ENCODE data around the gene ISLR.

ISLR gene

DNA sequence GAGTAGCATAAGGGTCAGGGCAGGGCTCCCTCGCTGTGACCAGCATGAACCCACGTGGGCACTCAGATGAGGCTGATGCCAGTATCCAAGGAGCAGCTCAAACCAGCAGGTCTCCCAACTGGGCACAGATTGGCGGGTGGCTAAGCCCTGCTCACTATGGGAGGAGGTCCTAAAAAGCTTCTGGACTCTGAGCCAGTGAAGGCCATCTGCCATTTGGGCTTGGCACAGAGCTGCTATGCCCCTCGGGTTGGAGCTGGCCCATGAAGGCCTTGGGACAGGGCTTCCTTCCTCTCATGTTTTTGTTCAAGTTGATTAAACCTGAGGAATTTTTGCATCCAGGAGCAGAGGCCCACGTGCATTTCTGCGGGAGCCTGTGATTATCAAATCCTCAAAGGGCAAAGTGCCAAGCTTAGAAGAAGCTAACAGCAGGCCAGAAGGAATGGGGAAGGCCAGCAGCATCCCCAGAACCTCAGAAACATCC is 33.3 kb downstream of the ISLR start:
- no peak for DNase-seq (ENCODE audit: low read depth, low spot score)
- no peak overlapping the region for H3K4me3 ChIP-seq (ENCODE audit: low read length)

GRCh38 chr15:74207652-74208440 is 34.3 kb downstream of the ISLR start:
- peak overlapping the region; percentile 38; the same call in 1 of the 2 replicates for H3K4me3 ChIP-seq (ENCODE audit: low read length)
- DNase-seq (ENCODE audit: low read depth, low spot score): no peak

DNA sequence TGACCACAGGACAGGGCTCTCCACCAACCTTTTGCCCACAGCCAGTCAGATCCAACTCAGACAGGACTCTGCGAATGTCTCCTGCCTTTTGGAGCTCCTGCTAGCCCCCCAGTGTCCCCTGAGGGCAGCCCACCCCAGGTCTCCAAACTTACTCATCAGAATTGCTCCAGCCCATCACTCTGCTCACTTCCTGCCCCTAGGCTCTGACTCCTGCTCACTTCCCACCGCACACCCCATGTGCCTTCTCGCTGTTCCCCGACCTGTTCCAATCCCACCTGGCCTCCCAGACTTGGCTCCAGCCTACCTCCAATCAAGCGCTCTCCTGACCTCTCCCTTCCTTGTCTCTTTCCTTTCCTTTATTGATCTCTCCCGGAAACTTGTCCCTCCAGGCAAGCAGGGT is 35.0 kb downstream of the ISLR start:
- DNase-seq (ENCODE audit: low read depth, low spot score): no peak
- H3K4me3 ChIP-seq (ENCODE audit: low read length): peak overlapping the region; percentile 38

DNA sequence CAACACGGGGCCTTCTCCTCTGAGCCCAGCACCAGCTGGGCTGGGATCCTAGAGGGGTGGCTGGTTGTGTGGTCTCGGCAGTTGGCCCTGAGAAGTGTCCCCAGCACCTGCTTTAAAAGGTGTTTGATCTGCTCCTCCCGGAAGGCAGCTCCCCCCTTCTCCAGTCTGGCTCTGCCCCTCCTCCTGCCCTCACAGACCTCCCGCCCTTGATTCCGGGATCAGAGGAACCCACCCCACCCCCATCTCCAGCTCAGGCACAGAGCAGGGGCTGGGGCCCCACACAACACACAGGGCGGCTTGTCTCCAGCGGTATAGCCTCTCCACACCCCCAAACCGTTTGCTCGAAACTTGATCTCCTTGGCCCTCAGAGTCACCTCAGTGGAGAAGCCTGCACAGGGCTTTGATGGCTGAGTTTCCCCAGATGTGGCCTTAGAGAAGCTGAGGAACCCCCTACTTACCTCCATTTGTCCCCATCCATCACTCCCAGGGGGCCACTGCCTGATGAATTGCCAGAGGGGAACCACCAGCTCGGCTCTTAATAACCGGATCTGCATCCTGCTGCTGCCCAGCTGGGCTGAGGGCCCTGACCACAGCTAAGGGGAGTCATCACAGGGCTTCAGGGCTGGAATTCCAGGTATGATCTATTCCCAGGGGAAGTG is 35.5 kb downstream of the ISLR start:
- peak overlapping the region; percentile 38 for H3K4me3 ChIP-seq (ENCODE audit: low read length)
- peak; percentile 79 for DNase-seq (ENCODE audit: low read depth, low spot score)

- H3K4me3 ChIP-seq (ENCODE audit: low read length): peak overlapping the region; percentile 38
Observed at GRCh38 chr15:74209560-74209958, 36.0 kb downstream of the ISLR start.

DNA sequence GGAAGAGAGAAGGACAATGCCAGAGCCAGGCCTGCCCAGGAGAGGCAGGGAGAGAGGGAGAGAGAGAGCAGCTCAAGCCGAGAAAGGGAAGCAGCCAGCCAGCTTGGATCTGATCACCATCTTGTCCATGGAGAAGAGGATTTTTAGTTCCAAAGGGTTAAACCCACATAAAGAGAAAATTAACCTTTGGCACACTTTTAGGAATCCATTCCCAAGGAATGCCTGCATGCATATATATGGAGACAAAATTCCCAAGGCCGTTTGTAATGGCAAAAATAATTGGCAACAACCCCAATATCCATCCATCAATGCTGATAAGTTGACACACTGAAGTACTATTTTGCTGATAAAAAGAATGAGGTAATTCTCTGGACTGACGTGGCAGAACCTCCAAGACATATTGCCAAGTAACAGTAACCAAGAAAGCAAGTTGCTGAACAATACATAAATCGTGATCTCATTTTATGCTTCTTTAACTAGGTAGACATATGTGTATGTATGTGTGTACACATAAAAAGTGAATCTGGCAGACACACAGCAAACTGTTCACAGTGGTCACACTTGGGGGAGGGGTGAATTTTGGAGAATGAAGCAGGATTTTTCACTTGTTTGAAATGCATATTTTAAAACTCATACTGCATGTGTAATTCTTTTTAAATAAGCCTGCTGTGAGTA is 36.6 kb downstream of the ISLR start:
- no peak overlapping the region for H3K4me3 ChIP-seq (ENCODE audit: low read length)
- DNase-seq (ENCODE audit: low read depth, low spot score): no peak

More at GRCh38 chr15:74209560-74209958, 36.0 kb downstream of the ISLR start:
- no peak for DNase-seq (ENCODE audit: low read depth, low spot score)

DNA sequence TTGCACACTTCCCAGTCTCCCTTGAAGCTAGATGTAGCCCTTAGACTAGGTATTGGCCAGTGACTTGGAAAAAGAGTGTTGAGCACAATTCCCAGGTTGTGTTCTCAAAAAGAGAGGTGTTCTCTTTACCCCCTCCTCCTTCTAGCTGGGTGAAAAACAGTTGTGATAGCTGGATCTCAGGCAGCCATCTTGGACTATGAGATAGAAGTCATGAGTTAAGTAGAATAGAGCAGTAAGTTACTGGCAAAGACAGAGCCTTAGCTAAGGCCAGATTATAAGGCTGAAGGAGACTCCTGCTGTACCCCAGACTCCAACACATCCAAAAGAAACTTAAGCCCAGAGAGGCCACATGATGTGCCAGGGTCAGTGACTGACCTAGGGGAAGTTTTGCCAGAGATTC is 37.2 kb downstream of the ISLR start:
- DNase-seq (ENCODE audit: low read depth, low spot score): no peak
- no peak overlapping the region for H3K4me3 ChIP-seq (ENCODE audit: low read length)

DNA sequence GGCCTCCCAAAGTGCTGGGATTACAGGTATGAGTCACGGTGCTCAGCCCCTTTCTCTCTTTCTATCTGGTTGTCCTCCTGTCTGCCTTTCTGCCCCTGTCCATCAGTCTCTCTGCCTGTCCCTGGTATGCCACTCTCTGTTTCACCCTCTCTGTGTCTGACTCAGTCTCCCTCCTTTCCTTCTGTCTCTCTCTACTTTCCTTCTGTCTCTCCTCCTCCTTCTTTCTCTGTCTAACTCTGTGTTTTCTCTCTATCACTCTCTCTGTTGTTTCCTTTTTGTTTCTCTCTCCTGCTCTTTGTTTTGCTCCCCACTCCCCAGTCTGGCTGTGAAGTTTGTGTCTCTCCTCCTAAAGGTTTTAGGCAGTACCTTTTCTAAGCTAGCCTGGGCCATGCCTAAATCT is 38.1 kb downstream of the ISLR start:
- DNase-seq (ENCODE audit: low read depth, low spot score): no peak
- H3K4me3 ChIP-seq (ENCODE audit: low read length): no peak overlapping the region

GRCh38 chr15:74212494-74212893 is 39.0 kb downstream of the ISLR start:
- no peak for DNase-seq (ENCODE audit: low read depth, low spot score)
- no peak overlapping the region for H3K4me3 ChIP-seq (ENCODE audit: low read length)

GRCh38 chr15:74213858-74214284 is 40.4 kb downstream of the ISLR start:
- no peak overlapping the region for H3K4me3 ChIP-seq (ENCODE audit: low read length)
- no peak for DNase-seq (ENCODE audit: low read depth, low spot score)

DNA sequence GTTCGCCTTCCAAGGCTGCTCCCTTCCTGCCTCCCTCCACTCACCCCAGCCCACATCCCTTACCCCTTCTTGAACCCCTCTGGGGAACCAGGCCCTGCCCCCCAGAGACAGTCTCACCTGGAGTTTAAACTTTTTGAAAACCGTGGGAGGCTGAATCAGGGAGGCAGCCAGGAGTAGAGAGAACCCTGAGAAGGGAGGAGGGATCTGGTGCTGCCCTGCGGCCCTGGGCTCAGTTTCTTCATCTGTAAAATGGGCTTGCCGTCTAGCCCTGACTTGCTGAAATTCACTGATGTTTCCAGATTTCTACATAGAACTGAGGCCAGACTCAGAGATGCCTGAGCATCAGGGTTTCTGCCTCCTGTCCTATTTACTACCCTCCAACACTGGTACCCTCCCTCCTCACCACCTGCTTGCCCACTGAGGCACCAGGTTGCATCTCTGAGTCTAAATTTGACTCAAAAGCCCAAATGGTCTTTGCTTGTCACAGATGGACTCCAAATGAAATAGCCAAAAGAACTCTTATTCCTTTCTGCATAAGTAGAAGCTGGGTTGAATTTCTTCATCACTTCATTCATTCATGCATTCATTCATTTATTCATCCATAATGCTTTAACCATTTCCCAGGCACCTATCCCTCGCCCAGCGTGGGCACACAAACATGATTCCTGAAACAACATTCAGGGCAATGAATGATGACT is 41.0 kb downstream of the ISLR start:
- no peak for DNase-seq (ENCODE audit: low read depth, low spot score)
- H3K4me3 ChIP-seq (ENCODE audit: low read length): no peak overlapping the region

DNA sequence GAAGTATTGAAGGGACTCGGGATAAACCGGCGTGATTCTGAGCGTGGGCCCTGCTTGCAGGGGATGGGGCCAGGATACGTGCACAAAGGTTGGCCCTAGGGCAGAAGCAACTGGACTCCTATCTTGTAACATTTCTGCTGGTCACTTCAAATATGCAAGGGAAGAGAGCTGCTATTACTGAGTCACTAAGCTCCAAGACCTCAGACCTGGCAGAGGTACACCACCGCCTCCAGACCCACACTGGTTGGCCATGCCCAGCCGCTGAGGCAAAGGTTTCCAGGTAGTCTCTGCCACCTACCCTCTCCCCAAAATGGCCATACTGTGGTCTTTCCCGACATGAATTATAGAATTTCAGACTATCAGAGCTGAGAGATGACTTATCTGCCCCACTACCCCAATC is 42.4 kb downstream of the ISLR start:
- no peak for DNase-seq (ENCODE audit: low read depth, low spot score)
- H3K4me3 ChIP-seq (ENCODE audit: low read length): no peak overlapping the region

GRCh38 chr15:74216949-74217348 is 43.4 kb downstream of the ISLR start:
- H3K4me3 ChIP-seq (ENCODE audit: low read length): no peak overlapping the region
- no peak for DNase-seq (ENCODE audit: low read depth, low spot score)

DNA sequence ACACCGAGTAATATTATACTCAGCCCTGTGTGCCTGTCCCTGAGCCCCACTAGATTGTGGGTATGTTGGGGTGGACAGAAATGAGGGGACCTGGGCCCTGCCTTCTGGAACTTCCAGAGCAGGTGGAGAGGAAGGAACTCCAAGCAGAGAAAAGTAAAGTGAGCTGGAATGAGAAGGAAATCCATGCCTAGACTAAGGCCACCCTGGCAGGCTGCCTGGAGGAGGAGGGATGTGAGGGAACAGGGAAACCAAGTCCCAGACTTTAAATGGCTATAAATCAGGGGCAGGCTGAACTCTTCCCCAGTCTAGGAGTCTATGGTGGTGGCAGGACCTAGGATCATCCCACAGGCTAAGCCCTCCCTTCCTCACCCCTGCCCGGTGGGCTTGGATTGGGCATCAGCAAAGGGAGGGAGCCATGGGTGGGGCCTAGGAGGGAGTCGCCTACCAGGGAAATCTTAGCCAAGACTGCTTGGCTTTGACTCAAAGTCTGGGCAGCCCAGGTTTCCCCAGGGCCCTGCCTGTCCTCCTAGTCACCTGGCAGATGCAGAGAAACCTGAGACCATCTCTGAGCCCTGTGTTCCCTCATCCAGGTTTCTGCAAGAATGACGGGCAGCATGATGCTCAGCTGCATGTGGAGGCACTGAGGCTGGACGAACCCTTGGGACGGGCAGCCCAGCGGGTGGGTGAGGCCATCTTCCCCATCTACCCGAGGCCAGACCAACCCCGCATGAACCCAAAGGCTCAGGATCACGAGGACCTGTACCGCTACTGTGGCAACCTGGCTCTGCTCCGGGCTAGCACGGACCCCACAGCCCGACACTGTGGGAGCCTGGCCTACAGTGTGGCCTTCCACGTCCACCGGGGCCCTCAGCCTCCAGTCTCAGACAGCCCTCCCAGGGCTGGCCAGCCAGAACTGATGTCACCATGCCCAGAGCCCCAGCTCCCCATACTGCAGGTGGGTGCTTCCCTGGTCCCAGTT is 44.7 kb downstream of the ISLR start:
- H3K4me3 ChIP-seq (ENCODE audit: low read length): no peak overlapping the region
- no peak for DNase-seq (ENCODE audit: low read depth, low spot score)

- DNase-seq (ENCODE audit: low read depth, low spot score): no peak
Observed at GRCh38 chr15:74220475-74221248, 47.2 kb downstream of the ISLR start.

DNA sequence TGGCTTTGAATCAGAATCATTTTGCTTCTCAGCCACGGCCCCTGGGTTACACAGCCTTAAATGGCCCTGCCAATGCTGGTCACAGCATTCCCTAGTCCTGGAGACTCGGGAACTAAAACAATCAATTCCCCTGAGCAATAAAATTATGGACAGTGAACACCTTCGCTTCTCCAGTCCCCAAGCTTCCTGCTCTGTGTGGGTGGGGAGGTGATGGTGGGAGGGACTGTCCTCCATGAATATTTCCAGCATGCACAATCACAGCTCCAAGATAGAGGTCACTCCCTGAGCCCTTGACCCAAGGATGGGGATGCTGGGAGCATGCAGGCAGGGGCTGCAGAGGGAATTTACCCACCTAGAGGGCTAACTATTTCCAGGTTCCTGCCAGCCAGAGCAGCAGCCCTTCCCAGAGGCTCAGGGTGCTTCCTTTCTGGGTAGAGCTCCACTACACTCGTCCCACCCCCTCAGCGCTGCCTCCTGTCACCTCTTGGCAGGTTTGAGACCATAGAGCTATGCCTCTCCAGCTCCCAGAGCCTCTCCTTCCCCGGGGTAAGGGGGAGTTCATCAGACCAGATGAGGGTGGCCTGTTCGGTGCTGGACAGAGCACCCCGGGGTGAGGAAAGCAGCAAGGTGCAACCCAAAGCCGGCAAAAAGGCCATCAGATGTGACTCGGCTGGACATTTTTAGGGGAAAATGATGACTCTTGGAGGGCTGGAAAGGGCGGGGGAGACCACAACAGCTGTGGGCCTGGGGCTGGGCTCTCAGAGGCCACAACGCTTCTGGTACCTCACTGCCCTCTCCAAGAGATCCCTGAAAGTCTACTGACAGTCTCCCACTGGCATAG is 48.1 kb downstream of the ISLR start:
- DNase-seq (ENCODE audit: low read depth, low spot score): no peak
- no peak overlapping the region for H3K4me3 ChIP-seq (ENCODE audit: low read length)

More at GRCh38 chr15:74220475-74221248, 47.2 kb downstream of the ISLR start:
- H3K4me3 ChIP-seq (ENCODE audit: low read length): no peak overlapping the region

All from Jurkat, Clone E6-1 (cell line).